ENCODE results near the gene UBN1.

The UBN1 gene

GRCh38 chr16:4902038-4902437, 54.8 kb downstream of the UBN1 start:
- DNase-seq = no peak

- no peak for DNase-seq
Measured at GRCh38 chr16:4904108-4904941, 57.0 kb downstream of the UBN1 start.

- no peak for DNase-seq
Measured at GRCh38 chr16:4904942-4905615, 57.8 kb downstream of the UBN1 start.

GRCh38 chr16:4908854-4909401, 61.6 kb downstream of the UBN1 start:
- no peak for DNase-seq

GRCh38 chr16:4909825-4910224, 62.5 kb downstream of the UBN1 start:
- DNase-seq = no peak

- DNase-seq = no peak
Measured at GRCh38 chr16:4910828-4911227, 63.5 kb downstream of the UBN1 start.

- no peak for DNase-seq
Measured at GRCh38 chr16:4911970-4912386, 64.7 kb downstream of the UBN1 start.

- DNase-seq = no peak
Measured at GRCh38 chr16:4913130-4913773, 66.0 kb downstream of the UBN1 start.

- no peak for DNase-seq
Measured at GRCh38 chr16:4913774-4914525, 66.7 kb downstream of the UBN1 start.

GRCh38 chr16:4914528-4915225, 67.4 kb downstream of the UBN1 start:
- no peak for DNase-seq

- no peak for DNase-seq
Measured at GRCh38 chr16:4915226-4915761, 68.0 kb downstream of the UBN1 start.

- DNase-seq = no peak
Measured at GRCh38 chr16:4917117-4917516, 69.8 kb downstream of the UBN1 start.

GRCh38 chr16:4918781-4919251, 71.5 kb downstream of the UBN1 start:
- DNase-seq = no peak

GRCh38 chr16:4920826-4921225, 73.5 kb downstream of the UBN1 start:
- no peak for DNase-seq

GRCh38 chr16:4922721-4923342, 75.6 kb downstream of the UBN1 start:
- no peak for DNase-seq

- no peak for DNase-seq
Measured at GRCh38 chr16:4923853-4924252, 76.6 kb downstream of the UBN1 start.

- no peak for DNase-seq
Measured at GRCh38 chr16:4924593-4925292, 77.5 kb downstream of the UBN1 start.

- DNase-seq = no peak
Measured at GRCh38 chr16:4925293-4925607, 78.0 kb downstream of the UBN1 start.

GRCh38 chr16:4925791-4926190, 78.5 kb downstream of the UBN1 start:
- no peak for DNase-seq

Data from amygdala (tissue), 56 donors.